Stimulated activated CD4-positive, alpha-beta T cell treated with anti-CD3 and anti-CD28 coated beads, Interleukin-1b, Interleukin-23, amount 100 ng/mL, for 1 hour (primary cell): ENCODE measurements around the gene RING1.

Experiments used
- DNase-seq, 2 donors: peaks; one replicate each; pipeline ENCODE4 v3.0.0-alpha.2; 2020; ENCODE audit warnings: low read depth in 2 of 2

The RING1 gene

GRCh38 chr6:33171880-33172687 lies 36.2 kb upstream of the RING1 start:
- DNase-seq, result no peak

GRCh38 chr6:33172688-33173534 lies 35.4 kb upstream of the RING1 start:
- no peak for DNase-seq

GRCh38 chr6:33173535-33174180 lies 34.6 kb upstream of the RING1 start:
- no peak for DNase-seq

- no peak for DNase-seq
Observed at GRCh38 chr6:33174784-33175183, 33.5 kb upstream of the RING1 start.

- DNase-seq, result no peak
Observed at GRCh38 chr6:33175436-33176069, 32.7 kb upstream of the RING1 start.

- DNase-seq, result no peak
Observed at GRCh38 chr6:33176906-33177305, 31.4 kb upstream of the RING1 start.

GRCh38 chr6:33177552-33178446 lies 30.5 kb upstream of the RING1 start:
- no peak for DNase-seq

- DNase-seq, result no peak
Observed at GRCh38 chr6:33178755-33179475, 29.4 kb upstream of the RING1 start.

- DNase-seq, result no peak
Observed at GRCh38 chr6:33181141-33181540, 27.2 kb upstream of the RING1 start.

GRCh38 chr6:33183071-33183683 lies 25.1 kb upstream of the RING1 start:
- no peak for DNase-seq

GRCh38 chr6:33185190-33185589 lies 23.1 kb upstream of the RING1 start:
- DNase-seq, result no peak

GRCh38 chr6:33185654-33186187 lies 22.6 kb upstream of the RING1 start:
- no peak for DNase-seq

GRCh38 chr6:33187809-33188208 lies 20.5 kb upstream of the RING1 start:
- no peak for DNase-seq

GRCh38 chr6:33189164-33189563 lies 19.1 kb upstream of the RING1 start:
- DNase-seq, result no peak

- DNase-seq, result no peak
Observed at GRCh38 chr6:33189625-33190448, 18.5 kb upstream of the RING1 start.

GRCh38 chr6:33190504-33191107 lies 17.7 kb upstream of the RING1 start:
- DNase-seq, result no peak

- DNase-seq, result no peak
Observed at GRCh38 chr6:33191383-33192104, 16.8 kb upstream of the RING1 start.
